WTC11 (cell line): ENCODE results near the gene COLGALT1. TPM values are rescaled to one million over a fixed set of nuclear protein-coding genes. Genes with fewer than 3 reads are reported as not detected.
"Not testable (repeated sequence)": the region's sequence is repeated elsewhere in the genome, so short reads cannot be mapped to it uniquely, and the experiment has no call there.

ENCODE experiments used
- ATAC-seq: fragments of 200-7000 bp; cut with Tn5 transposase; 2 replicates; pipeline ENCODE4 v1.10.0; 2021; ENCODE audit warnings: mild to moderate bottlenecking, moderate library complexity
- CTCF ChIA-PET: fragments of 300-600 bp; sonication (Branson Sonifier 250); formaldehyde crosslinking; loops from one replicate; lab custom pipeline; 2021; ENCODE audit warnings: antibody characterized with exemption; lab: Charles Lee
- POLR2A ChIA-PET: fragments of 350-600 bp; sonication (Branson Sonifier 250); formaldehyde crosslinking; loops from one replicate; lab custom pipeline; 2021; ENCODE audit warnings: antibody characterized with exemption; lab: Charles Lee
- DNase-seq: peaks from one replicate; pipeline ENCODE4 v3.0.0; 2021; ENCODE audit warnings: low spot score
- H3K27ac Mint-ChIP-seq: 2 replicates; pipeline ENCODE4 v1.8.0; 2021; ENCODE audit warnings: mixed read lengths
- H3K27me3 Mint-ChIP-seq: 2 replicates; pipeline ENCODE4 v1.8.0; 2021; ENCODE audit warnings: low read depth, mild to moderate bottlenecking, moderate library complexity, mixed read lengths
- H3K36me3 Mint-ChIP-seq: 2 replicates; pipeline ENCODE4 v1.8.0; 2021; ENCODE audit warnings: mixed read lengths
- H3K4me1 Mint-ChIP-seq: 2 replicates; pipeline ENCODE4 v1.8.0; 2022; ENCODE audit warnings: mixed read lengths
- H3K4me3 Mint-ChIP-seq: 2 replicates; pipeline ENCODE4 v1.8.0; 2021; ENCODE audit warnings: mild to moderate bottlenecking, moderate library complexity, mixed read lengths
- H3K9me3 Mint-ChIP-seq: 2 replicates; pipeline ENCODE4 v1.8.0; 2021; ENCODE audit warnings: mixed read lengths
- EMX1 ChIP-seq: fragments of 250-450 bp; sonication (Bioruptor Pico); IDR thresholded peaks from 2 replicates; pipeline ENCODE4 v1.8.0; 2021; ENCODE audit warnings: mild to moderate bottlenecking
- ESRRA ChIP-seq: sonication (generic); formaldehyde crosslinking; IDR thresholded peaks from 2 replicates; pipeline ENCODE4 v1.8.1; 2022; ENCODE audit warnings: mild to moderate bottlenecking, missing genetic modification reagents, borderline replicate concordance
- FOXJ3 ChIP-seq: sonication (generic); formaldehyde crosslinking; IDR thresholded peaks from 2 replicates; pipeline ENCODE4 v1.9.0; 2021; ENCODE audit warnings: missing genetic modification reagents, mild to moderate bottlenecking, borderline replicate concordance
- NR1H2 ChIP-seq: sonication (generic); formaldehyde crosslinking; IDR thresholded peaks from 2 replicates; pipeline ENCODE4 v1.9.0; 2021; ENCODE audit warnings: mild to moderate bottlenecking, moderate library complexity, missing genetic modification reagents
- RELA ChIP-seq: sonication (generic); formaldehyde crosslinking; IDR thresholded peaks from 2 replicates; pipeline ENCODE4 v1.8.1; 2022; ENCODE audit warnings: missing genetic modification reagents, mild to moderate bottlenecking, borderline replicate concordance
- SMAD4 ChIP-seq: sonication (generic); formaldehyde crosslinking; IDR thresholded peaks from 2 replicates; pipeline ENCODE4 v1.8.0; 2022; ENCODE audit warnings: mild to moderate bottlenecking, missing genetic modification reagents
- ZNF671 ChIP-seq: fragments of 250-450 bp; sonication (Bioruptor Pico); IDR thresholded peaks from 2 replicates; pipeline ENCODE4 v1.8.0; 2021; ENCODE audit warnings: mild to moderate bottlenecking
- total RNA-seq: library from RNA; stranded (reverse); gene quantifications from 3 replicates; pipeline ENCODE4 v1.2.3, GENCODE V29; 2021
- TF ChIP-seq, protein P1 (sequence below): sonication (generic); formaldehyde crosslinking; IDR thresholded peaks from 2 replicates; pipeline ENCODE4 v1.8.0; 2022; ENCODE audit warnings: mild to moderate bottlenecking, missing genetic modification reagents
- TF ChIP-seq, protein P2 (sequence below): sonication (generic); formaldehyde crosslinking; IDR thresholded peaks from 2 replicates; pipeline ENCODE4 v1.8.0; 2023; ENCODE audit warnings: missing genetic modification reagents, mild to moderate bottlenecking, borderline replicate concordance
- TF ChIP-seq, protein P3 (sequence below): sonication (generic); formaldehyde crosslinking; IDR thresholded peaks from 2 replicates; pipeline ENCODE4 v1.8.0; 2022; ENCODE audit warnings: missing genetic modification reagents

The COLGALT1 gene
- total RNA-seq, 1 experiment from 2014 or later: 54.0 TPM

- Mint-ChIP-seq H3K36me3 (no peaks in the 10 kb centered on the region), H3K4me3 (no peak overlapping the region), H3K9me3 (peaks cover 6% of the 10 kb centered on the region), H3K27ac (no peak overlapping the region), H3K4me1 (peaks cover 10% of the 10 kb centered on the region), H3K27me3 (peaks cover 8% of the 10 kb centered on the region; the same call in 1 of the 2 replicates)
- no peak for DNase-seq
- CTCF ChIA-PET: no interaction called here
- POLR2A ChIA-PET: no interaction called here
- TF ChIP-seq FOXJ3 (CRISPR knock-in tag): no peak
- TF ChIP-seq ESRRA (CRISPR knock-in tag): no peak
- ATAC-seq: no peak
Measured at GRCh38 chr19:17549085-17549740, 6.2 kb upstream of the COLGALT1 start.

- Mint-ChIP-seq H3K27ac (no peak overlapping the region), H3K4me1 (peaks cover 14% of the 10 kb centered on the region), H3K36me3 (no peaks in the 10 kb centered on the region), H3K4me3 (no peak overlapping the region), H3K27me3 (peaks cover 8% of the 10 kb centered on the region; the same call in 1 of the 2 replicates), H3K9me3 (peaks cover 6% of the 10 kb centered on the region)
- POLR2A ChIA-PET: no interaction called here
- ATAC-seq: no peak
- CTCF ChIA-PET: interaction anchor here (0.6 kb wide), 1 partner anchor 56 kb away, joined by 5 read pairs; no protein-coding TSS in a partner anchor
- DNase-seq: no peak
- TF ChIP-seq SMAD4 (CRISPR knock-in tag): no peak
Measured at GRCh38 chr19:17550076-17550667, 5.3 kb upstream of the COLGALT1 start.

GRCh38 chr19:17552735-17553134 lies 2.7 kb upstream of the COLGALT1 start:
- ATAC-seq, H3K4me3 Mint-ChIP-seq, H3K27ac Mint-ChIP-seq, H3K36me3 Mint-ChIP-seq, POLR2A ChIA-PET, H3K27me3 Mint-ChIP-seq, DNase-seq, H3K9me3 Mint-ChIP-seq: not testable (repeated sequence)
- CTCF ChIA-PET: interaction anchor here (0.7 to 2.9 kb wide), 8 partner anchors 13 to 222 kb away, joined by 3 to 15 read pairs (median 4); no protein-coding TSS in a partner anchor
- peaks cover 17% of the 10 kb centered on the region for H3K4me1 Mint-ChIP-seq

DNA sequence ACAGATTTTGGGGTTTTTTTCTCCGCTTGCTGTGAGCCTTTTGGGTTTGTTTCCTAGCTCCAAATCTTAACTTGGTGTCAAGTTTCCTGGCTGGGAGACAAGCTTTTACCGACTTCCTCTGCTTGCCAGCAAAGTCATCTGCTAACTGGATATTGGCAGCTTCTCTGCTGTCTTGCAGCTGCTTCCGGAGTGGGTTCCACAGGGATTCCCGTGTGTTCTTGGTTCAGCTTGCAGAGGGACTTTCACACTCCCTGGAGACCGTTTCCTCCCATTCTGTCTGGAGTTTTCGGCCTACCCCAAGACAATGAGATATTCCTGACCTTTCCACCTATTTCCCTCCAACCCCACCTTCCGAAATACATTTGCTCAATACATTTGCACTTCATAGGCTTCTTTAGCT lies 2.2 kb upstream of the COLGALT1 start:
- DNase-seq: no peak
- H3K4me3 Mint-ChIP-seq: peak overlapping the region; percentile 35
- peak overlapping the region; percentile 71 for H3K27ac Mint-ChIP-seq
- peaks cover 8% of the 10 kb centered on the region; the same call in 1 of the 2 replicates for H3K27me3 Mint-ChIP-seq
- CTCF ChIA-PET: interaction anchor here (0.7 to 2.9 kb wide), 9 partner anchors 14 to 222 kb away, joined by 3 to 15 read pairs (median 5); no protein-coding TSS in a partner anchor
- TF ChIP-seq EMX1: no peak
- TF ChIP-seq NR1H2: no peak
- no peak for TF ChIP-seq RELA (CRISPR knock-in tag)
- TF ChIP-seq, all 79 proteins: peak for 0
- peaks cover 6% of the 10 kb centered on the region for H3K9me3 Mint-ChIP-seq
- no peaks in the 10 kb centered on the region; the same call in 1 of the 2 replicates for H3K36me3 Mint-ChIP-seq
- no peak for ATAC-seq
- peaks cover 17% of the 10 kb centered on the region for H3K4me1 Mint-ChIP-seq
- POLR2A ChIA-PET: interaction anchor here (0.7 kb wide), 1 partner anchor 31 kb away, joined by 3 read pairs; no protein-coding TSS in a partner anchor

GRCh38 chr19:17554968-17555479 lies 425 bp upstream of the COLGALT1 start:
- Mint-ChIP-seq H3K4me1 (peaks cover 17% of the 10 kb centered on the region), H3K9me3 (no peaks in the 10 kb centered on the region), H3K27me3 (no peaks in the 10 kb centered on the region; the same call in 1 of the 2 replicates), H3K36me3 (peaks cover 8% of the 10 kb centered on the region), H3K4me3 (peak overlapping the region; percentile 69), H3K27ac (no peak overlapping the region)
- DNase-seq: no peak
- TF ChIP-seq ZNF671: 0 out of 2 replicates have a peak, but pooled peaks have one; percentile 29
- TF ChIP-seq, protein P1, sequence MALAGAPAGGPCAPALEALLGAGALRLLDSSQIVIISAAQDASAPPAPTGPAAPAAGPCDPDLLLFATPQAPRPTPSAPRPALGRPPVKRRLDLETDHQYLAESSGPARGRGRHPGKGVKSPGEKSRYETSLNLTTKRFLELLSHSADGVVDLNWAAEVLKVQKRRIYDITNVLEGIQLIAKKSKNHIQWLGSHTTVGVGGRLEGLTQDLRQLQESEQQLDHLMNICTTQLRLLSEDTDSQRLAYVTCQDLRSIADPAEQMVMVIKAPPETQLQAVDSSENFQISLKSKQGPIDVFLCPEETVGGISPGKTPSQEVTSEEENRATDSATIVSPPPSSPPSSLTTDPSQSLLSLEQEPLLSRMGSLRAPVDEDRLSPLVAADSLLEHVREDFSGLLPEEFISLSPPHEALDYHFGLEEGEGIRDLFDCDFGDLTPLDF: no peak
- TF ChIP-seq, protein P2, sequence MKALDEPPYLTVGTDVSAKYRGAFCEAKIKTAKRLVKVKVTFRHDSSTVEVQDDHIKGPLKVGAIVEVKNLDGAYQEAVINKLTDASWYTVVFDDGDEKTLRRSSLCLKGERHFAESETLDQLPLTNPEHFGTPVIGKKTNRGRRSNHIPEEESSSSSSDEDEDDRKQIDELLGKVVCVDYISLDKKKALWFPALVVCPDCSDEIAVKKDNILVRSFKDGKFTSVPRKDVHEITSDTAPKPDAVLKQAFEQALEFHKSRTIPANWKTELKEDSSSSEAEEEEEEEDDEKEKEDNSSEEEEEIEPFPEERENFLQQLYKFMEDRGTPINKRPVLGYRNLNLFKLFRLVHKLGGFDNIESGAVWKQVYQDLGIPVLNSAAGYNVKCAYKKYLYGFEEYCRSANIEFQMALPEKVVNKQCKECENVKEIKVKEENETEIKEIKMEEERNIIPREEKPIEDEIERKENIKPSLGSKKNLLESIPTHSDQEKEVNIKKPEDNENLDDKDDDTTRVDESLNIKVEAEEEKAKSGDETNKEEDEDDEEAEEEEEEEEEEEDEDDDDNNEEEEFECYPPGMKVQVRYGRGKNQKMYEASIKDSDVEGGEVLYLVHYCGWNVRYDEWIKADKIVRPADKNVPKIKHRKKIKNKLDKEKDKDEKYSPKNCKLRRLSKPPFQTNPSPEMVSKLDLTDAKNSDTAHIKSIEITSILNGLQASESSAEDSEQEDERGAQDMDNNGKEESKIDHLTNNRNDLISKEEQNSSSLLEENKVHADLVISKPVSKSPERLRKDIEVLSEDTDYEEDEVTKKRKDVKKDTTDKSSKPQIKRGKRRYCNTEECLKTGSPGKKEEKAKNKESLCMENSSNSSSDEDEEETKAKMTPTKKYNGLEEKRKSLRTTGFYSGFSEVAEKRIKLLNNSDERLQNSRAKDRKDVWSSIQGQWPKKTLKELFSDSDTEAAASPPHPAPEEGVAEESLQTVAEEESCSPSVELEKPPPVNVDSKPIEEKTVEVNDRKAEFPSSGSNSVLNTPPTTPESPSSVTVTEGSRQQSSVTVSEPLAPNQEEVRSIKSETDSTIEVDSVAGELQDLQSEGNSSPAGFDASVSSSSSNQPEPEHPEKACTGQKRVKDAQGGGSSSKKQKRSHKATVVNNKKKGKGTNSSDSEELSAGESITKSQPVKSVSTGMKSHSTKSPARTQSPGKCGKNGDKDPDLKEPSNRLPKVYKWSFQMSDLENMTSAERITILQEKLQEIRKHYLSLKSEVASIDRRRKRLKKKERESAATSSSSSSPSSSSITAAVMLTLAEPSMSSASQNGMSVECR: no peak
- TF ChIP-seq, protein P3, sequence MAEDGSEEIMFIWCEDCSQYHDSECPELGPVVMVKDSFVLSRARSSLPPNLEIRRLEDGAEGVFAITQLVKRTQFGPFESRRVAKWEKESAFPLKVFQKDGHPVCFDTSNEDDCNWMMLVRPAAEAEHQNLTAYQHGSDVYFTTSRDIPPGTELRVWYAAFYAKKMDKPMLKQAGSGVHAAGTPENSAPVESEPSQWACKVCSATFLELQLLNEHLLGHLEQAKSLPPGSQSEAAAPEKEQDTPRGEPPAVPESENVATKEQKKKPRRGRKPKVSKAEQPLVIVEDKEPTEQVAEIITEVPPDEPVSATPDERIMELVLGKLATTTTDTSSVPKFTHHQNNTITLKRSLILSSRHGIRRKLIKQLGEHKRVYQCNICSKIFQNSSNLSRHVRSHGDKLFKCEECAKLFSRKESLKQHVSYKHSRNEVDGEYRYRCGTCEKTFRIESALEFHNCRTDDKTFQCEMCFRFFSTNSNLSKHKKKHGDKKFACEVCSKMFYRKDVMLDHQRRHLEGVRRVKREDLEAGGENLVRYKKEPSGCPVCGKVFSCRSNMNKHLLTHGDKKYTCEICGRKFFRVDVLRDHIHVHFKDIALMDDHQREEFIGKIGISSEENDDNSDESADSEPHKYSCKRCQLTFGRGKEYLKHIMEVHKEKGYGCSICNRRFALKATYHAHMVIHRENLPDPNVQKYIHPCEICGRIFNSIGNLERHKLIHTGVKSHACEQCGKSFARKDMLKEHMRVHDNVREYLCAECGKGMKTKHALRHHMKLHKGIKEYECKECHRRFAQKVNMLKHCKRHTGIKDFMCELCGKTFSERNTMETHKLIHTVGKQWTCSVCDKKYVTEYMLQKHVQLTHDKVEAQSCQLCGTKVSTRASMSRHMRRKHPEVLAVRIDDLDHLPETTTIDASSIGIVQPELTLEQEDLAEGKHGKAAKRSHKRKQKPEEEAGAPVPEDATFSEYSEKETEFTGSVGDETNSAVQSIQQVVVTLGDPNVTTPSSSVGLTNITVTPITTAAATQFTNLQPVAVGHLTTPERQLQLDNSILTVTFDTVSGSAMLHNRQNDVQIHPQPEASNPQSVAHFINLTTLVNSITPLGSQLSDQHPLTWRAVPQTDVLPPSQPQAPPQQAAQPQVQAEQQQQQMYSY (CRISPR knock-in tag): peak; percentile 85
- no peak for ATAC-seq
- POLR2A ChIA-PET: no interaction called here
- CTCF ChIA-PET: interaction anchor here (0.7 to 2.9 kb wide), 3 partner anchors 21 to 52 kb away, joined by 3 to 13 read pairs (median 8); no protein-coding TSS in a partner anchor
